GM06990 (cell line): ENCODE results near the gene TXNL1.

Source experiments
- DNase-seq: peaks from one replicate; pipeline ENCODE4 v3.0.0-alpha.2; 2011; ENCODE audit not compliant: insufficient read length; ENCODE audit errors: extremely low read depth
- H3K27me3 ChIP-seq: replicated peaks from 2 replicates; pipeline ENCODE4 v1.6.0; 2011; ENCODE audit warnings: low read length; ENCODE audit not compliant: control insufficient read depth, insufficient read depth
- H3K36me3 ChIP-seq: 2 replicates; pipeline ENCODE4 v1.5.1; 2011; ENCODE audit warnings: low read length; ENCODE audit not compliant: control insufficient read depth, insufficient read depth
- H3K4me3 ChIP-seq: replicated peaks from 2 replicates; pipeline ENCODE4 v1.5.1; 2011; ENCODE audit warnings: low read depth, mild to moderate bottlenecking, control low read depth, low read length
- TF ChIP-seq, protein P1 (sequence below): IDR thresholded peaks from 2 replicates; pipeline ENCODE4 v1.5.1; 2011; ENCODE audit warnings: low read length, control low read depth, mild to moderate bottlenecking, inconsistent platforms; ENCODE audit not compliant: insufficient read depth, poor library complexity, severe bottlenecking

The TXNL1 gene

DNA sequence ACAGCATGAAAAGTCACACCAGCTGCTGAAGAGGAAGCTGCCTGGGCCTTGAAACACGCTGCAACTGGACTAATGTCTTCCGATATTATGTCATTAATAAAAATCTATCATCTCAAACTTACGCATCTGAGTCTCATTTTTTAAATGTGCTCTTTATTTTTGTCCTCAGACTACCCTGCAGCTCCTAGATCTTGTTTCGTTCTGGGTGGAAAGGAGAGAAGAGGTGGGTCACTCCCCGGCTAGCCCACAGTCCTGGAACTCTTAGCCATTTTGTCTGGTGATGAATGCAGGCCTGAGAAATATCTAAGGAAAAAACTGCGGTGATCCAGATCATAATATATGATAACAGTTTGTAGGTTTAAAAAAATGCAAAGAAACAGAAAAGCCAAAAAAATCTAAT, 73.3 kb downstream of the TXNL1 start:
- no peak for DNase-seq
- TF ChIP-seq, protein P1, sequence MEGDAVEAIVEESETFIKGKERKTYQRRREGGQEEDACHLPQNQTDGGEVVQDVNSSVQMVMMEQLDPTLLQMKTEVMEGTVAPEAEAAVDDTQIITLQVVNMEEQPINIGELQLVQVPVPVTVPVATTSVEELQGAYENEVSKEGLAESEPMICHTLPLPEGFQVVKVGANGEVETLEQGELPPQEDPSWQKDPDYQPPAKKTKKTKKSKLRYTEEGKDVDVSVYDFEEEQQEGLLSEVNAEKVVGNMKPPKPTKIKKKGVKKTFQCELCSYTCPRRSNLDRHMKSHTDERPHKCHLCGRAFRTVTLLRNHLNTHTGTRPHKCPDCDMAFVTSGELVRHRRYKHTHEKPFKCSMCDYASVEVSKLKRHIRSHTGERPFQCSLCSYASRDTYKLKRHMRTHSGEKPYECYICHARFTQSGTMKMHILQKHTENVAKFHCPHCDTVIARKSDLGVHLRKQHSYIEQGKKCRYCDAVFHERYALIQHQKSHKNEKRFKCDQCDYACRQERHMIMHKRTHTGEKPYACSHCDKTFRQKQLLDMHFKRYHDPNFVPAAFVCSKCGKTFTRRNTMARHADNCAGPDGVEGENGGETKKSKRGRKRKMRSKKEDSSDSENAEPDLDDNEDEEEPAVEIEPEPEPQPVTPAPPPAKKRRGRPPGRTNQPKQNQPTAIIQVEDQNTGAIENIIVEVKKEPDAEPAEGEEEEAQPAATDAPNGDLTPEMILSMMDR, result no peak

GRCh38 chr18:56563568-56563967, 74.8 kb downstream of the TXNL1 start:
- no peak for DNase-seq
- H3K27me3 ChIP-seq, result no peaks in the 10 kb centered on the region; the same call in 1 of the 2 replicates
- H3K36me3 ChIP-seq, result no peaks in the 10 kb centered on the region
- TF ChIP-seq, protein P1, result peak; percentile 33
- H3K4me3 ChIP-seq, result no peak overlapping the region

More for the DNA sequence above, 73.3 kb downstream of the TXNL1 start:
- H3K27me3 ChIP-seq, result no peaks in the 10 kb centered on the region; the same call in 1 of the 2 replicates
- H3K36me3 ChIP-seq, result no peaks in the 10 kb centered on the region
- no peak overlapping the region for H3K4me3 ChIP-seq

DNA sequence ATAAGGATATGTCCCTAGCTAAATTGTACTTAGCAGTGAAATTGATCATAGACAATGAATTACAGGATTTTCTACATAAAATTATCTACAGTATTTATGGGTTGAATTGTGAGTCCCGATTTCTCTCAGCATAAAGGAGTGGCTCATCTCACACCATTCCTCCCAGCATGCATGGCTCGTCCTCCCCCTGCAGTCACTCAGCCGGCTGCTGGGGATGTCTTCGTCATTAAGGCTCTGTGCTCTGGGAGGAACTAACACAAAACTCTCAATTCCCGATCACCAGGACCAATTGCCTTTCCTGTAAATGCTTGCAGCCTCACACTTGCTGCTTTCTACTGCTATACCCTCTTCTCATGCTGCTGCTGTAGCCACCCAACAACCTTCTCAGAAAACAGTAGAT, 75.9 kb downstream of the TXNL1 start:
- Histone ChIP-seq H3K27me3 (no peaks in the 10 kb centered on the region; the same call in none of the 2 replicates), H3K4me3 (no peak overlapping the region), H3K36me3 (no peaks in the 10 kb centered on the region)
- DNase-seq, result no peak
- TF ChIP-seq, protein P1, result no peak

DNA sequence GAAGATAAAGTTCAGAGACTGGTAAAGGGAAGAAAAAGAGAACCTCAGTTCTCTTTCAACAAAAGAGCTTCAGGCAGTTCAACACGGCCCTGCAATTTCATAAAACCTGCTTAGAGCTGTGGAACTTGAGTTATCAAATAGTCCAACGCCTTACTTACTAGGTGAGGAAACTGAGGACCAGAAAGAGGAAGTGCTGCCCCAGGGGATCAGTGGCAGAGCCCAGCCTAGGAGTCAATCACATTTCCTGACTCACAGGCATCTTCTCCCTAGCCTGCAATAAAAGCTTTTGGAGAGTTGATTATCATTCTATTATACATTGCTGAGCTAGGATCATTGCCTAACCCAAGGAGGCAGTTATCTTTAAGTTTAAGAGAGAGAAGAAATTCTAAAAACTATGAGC, 77.4 kb downstream of the TXNL1 start:
- no peak overlapping the region for H3K4me3 ChIP-seq
- DNase-seq, result no peak
- TF ChIP-seq, protein P1, result no peak
- H3K36me3 ChIP-seq, result no peaks in the 10 kb centered on the region
- H3K27me3 ChIP-seq, result no peaks in the 10 kb centered on the region; the same call in none of the 2 replicates

GRCh38 chr18:56559044-56559443, 79.3 kb downstream of the TXNL1 start:
- Histone ChIP-seq H3K36me3 (no peaks in the 10 kb centered on the region), H3K27me3 (no peaks in the 10 kb centered on the region; the same call in none of the 2 replicates), H3K4me3 (no peak overlapping the region)
- DNase-seq, result no peak
- TF ChIP-seq, protein P1, result no peak

- no peak for DNase-seq
- no peaks in the 10 kb centered on the region; the same call in none of the 2 replicates for H3K27me3 ChIP-seq
- H3K36me3 ChIP-seq, result no peaks in the 10 kb centered on the region
- TF ChIP-seq, protein P1, result no peak
- H3K4me3 ChIP-seq, result no peak overlapping the region
These were observed 81.5 kb downstream of the TXNL1 start for GRCh38 chr18:56556907-56557306.
